HepG2 (cell line): Measurements from ENCODE around the gene EPN2. TPM values are rescaled to one million over a fixed set of nuclear protein-coding genes. Genes with fewer than 3 reads are reported as not detected.

Source experiments
- ATAC-seq: fragments of 200-7000 bp; cut with Tn5 transposase; 3 replicates; pipeline ENCODE4 v1.9.1; 2020; ENCODE audit warnings: mild to moderate bottlenecking, moderate library complexity
- BruUV-seq: library from RNA; stranded (reverse); fragments of 400-500 nt; replicated peaks from 2 replicates; lab custom pipeline; 2021; lab: Mats Ljungman, UMichigan
- CTCF ChIA-PET: fragments of 300-600 bp; formaldehyde crosslinking; extraction: SDS; loops from one replicate; lab custom pipeline; 2021; ENCODE audit warnings: low total read pairs, inconsistent platforms, low intra/inter-chr PET ratio; lab: Yijun Ruan, JAX
- POLR2A ChIA-PET: fragments of 350-600 bp; sonication (Branson Sonifier 250); formaldehyde crosslinking; loops from one replicate; lab custom pipeline; 2020; ENCODE audit warnings: antibody characterized with exemption, inconsistent platforms; lab: Yijun Ruan, JAX
- DNase-seq: peaks from one replicate; pipeline ENCODE4 v3.0.0-alpha.2; 2015; ENCODE audit warnings: low spot score
- FAIRE-seq: peaks from 3 replicates; lab custom pipeline; 2011; peaks lifted over from hg19 to GRCh38; lab: Jason Lieb, UNC
- H2AFZ ChIP-seq: one replicate; pipeline ENCODE4 v1.6.1; 2011; ENCODE audit warnings: low read length, inconsistent platforms
- H3K27ac ChIP-seq: fragments of 300-600 bp; 3 replicates; pipeline ENCODE4 v1.8.0; 2011; ENCODE audit warnings: mixed run types, mild to moderate bottlenecking, mixed read lengths, low read length, inconsistent platforms; ENCODE audit not compliant: insufficient read depth; ENCODE audit errors: extremely low read length
- H3K27me3 ChIP-seq, 2 experiments: fragments of 200-600 bp in 1 of 2; 2 replicates in 1 of 2; 3 replicates in 1 of 2; pipeline versions ENCODE4 v1.6.0 to v1.8.0; 2011; ENCODE audit warnings: low read length in 2 of 2, mild to moderate bottlenecking in 2 of 2, moderate library complexity in 2 of 2, inconsistent platforms in 1 of 2; ENCODE audit not compliant: insufficient read depth in 2 of 2, control insufficient read depth in 1 of 2
- H3K36me3 ChIP-seq, 2 experiments: fragments of 200-600 bp in 1 of 2; replicated peaks in 1 of 2; 2 replicates in 1 of 2; 3 replicates in 1 of 2; pipeline versions ENCODE4 v1.5.1 to v1.8.0; 2011; ENCODE audit warnings: low read length in 2 of 2, inconsistent platforms in 1 of 2; ENCODE audit not compliant: insufficient read depth in 2 of 2, control insufficient read depth in 1 of 2
- H3K4me1 ChIP-seq: 2 replicates; pipeline ENCODE4 v1.5.1; 2012; ENCODE audit warnings: low read length, inconsistent platforms; ENCODE audit not compliant: insufficient read depth
- H3K4me2 ChIP-seq: 2 replicates; pipeline ENCODE4 v1.6.0; 2011; ENCODE audit warnings: low read depth, low read length, inconsistent platforms
- H3K4me3 ChIP-seq, 3 experiments: fragments of 200-600 bp in 1 of 3; sonication (generic), shearing (Covaris generic) in 1 of 3; replicated peaks in 1 of 3; 2 replicates each; pipeline ENCODE4 v1.5.1; 2011 to 2016; ENCODE audit warnings: low read length in 3 of 3, inconsistent platforms in 2 of 3, low read depth in 2 of 3, mild to moderate bottlenecking in 2 of 3, control low read depth in 1 of 3, mixed read lengths in 1 of 3; ENCODE audit not compliant: insufficient read depth in 1 of 3
- H3K79me2 ChIP-seq: one replicate; pipeline ENCODE4 v1.6.1; 2011; ENCODE audit warnings: low read length, inconsistent platforms; ENCODE audit not compliant: insufficient read depth
- H3K9ac ChIP-seq: 2 replicates; pipeline ENCODE4 v1.6.0; 2011; ENCODE audit warnings: mild to moderate bottlenecking, low read depth, low read length, inconsistent platforms; ENCODE audit not compliant: insufficient read depth
- H3K9me3 ChIP-seq: 2 replicates; pipeline ENCODE4 v1.5.1; 2012; ENCODE audit warnings: mild to moderate bottlenecking, low read length
- H4K20me1 ChIP-seq: 2 replicates; pipeline ENCODE4 v1.6.0; 2011; ENCODE audit warnings: inconsistent platforms, mild to moderate bottlenecking, low read length, moderate library complexity; ENCODE audit not compliant: insufficient read depth
- ETV5 ChIP-seq: IDR thresholded peaks from 2 replicates; pipeline ENCODE4 v1.6.1; 2018; ENCODE audit warnings: missing biosample characterization, missing genetic modification reagents, inconsistent platforms, borderline replicate concordance
- IKZF4 ChIP-seq: sonication (generic); formaldehyde crosslinking; IDR thresholded peaks from 2 replicates; pipeline ENCODE4 v1.5.1; 2020; ENCODE audit warnings: borderline replicate concordance, mild to moderate bottlenecking, low read depth, missing genetic modification reagents; ENCODE audit errors: not compliant biosample characterization
- KLF9 ChIP-seq: IDR thresholded peaks from 2 replicates; pipeline ENCODE4 v1.6.1; 2016; ENCODE audit warnings: low read depth
- KMT2B ChIP-seq: IDR thresholded peaks from 2 replicates; pipeline ENCODE4 v1.6.1; 2016; ENCODE audit warnings: missing genetic modification reagents, missing compliant biosample characterization
- NR2F1 ChIP-seq, 2 experiments: fragments of 450-650 bp in 1 of 2; formaldehyde crosslinking in 1 of 2; IDR thresholded peaks; 2 replicates each; pipeline versions ENCODE4 v1.5.0 to v1.6.1; 2016 to 2020; ENCODE audit warnings: mild to moderate bottlenecking in 1 of 2, missing compliant biosample characterization in 1 of 2, missing genetic modification reagents in 1 of 2, moderate library complexity in 1 of 2
- RARA ChIP-seq: IDR thresholded peaks from 2 replicates; pipeline ENCODE4 v1.6.1; 2016; ENCODE audit warnings: missing genetic modification reagents, missing compliant biosample characterization
- REPIN1 ChIP-seq: sonication (generic); formaldehyde crosslinking; IDR thresholded peaks from 2 replicates; pipeline ENCODE4 v1.8.0; 2022; ENCODE audit warnings: missing genetic modification reagents, low read depth, mild to moderate bottlenecking, borderline replicate concordance
- TOE1 ChIP-seq: sonication (generic); formaldehyde crosslinking; IDR thresholded peaks from 2 replicates; pipeline ENCODE4 v1.4.0; 2020; ENCODE audit warnings: mild to moderate bottlenecking, missing genetic modification reagents
- ZBTB20 ChIP-seq: sonication (generic); formaldehyde crosslinking; IDR thresholded peaks from 2 replicates; pipeline ENCODE4 v1.8.1; 2023; ENCODE audit warnings: missing genetic modification reagents, low read depth, mild to moderate bottlenecking, borderline replicate concordance
- ZNF136 ChIP-seq: sonication (generic); formaldehyde crosslinking; IDR thresholded peaks from 2 replicates; pipeline ENCODE4 v1.8.1; 2022; ENCODE audit warnings: low read depth, mild to moderate bottlenecking, moderate library complexity, missing genetic modification reagents
- ZNF256 ChIP-seq: sonication (generic); formaldehyde crosslinking; conservative IDR thresholded peaks from 2 replicates; pipeline ENCODE4 v1.4.0; 2020; ENCODE audit warnings: missing genetic modification reagents
- ZNF263 ChIP-seq: sonication (generic); formaldehyde crosslinking; IDR thresholded peaks from 2 replicates; pipeline ENCODE4 v1.4.0; 2020; ENCODE audit warnings: missing genetic modification reagents
- ZNF547 ChIP-seq: sonication (generic); formaldehyde crosslinking; IDR thresholded peaks from 2 replicates; pipeline ENCODE4 v1.5.1; 2020; ENCODE audit warnings: mild to moderate bottlenecking, missing genetic modification reagents
- ZNF772 ChIP-seq: sonication (generic); formaldehyde crosslinking; IDR thresholded peaks from 2 replicates; pipeline ENCODE4 v1.5.0; 2020; ENCODE audit warnings: mild to moderate bottlenecking, missing genetic modification reagents
- ZNF790 ChIP-seq: sonication (generic); formaldehyde crosslinking; IDR thresholded peaks from 2 replicates; pipeline ENCODE4 v1.8.0; 2022; ENCODE audit warnings: missing genetic modification reagents, mild to moderate bottlenecking, borderline replicate concordance
- WGBS: methylation state at CpG from one replicate; pipeline ENCODE4 v1.1.6; 2017; ENCODE audit warnings: low lambda C conversion rate; 5-methylcytosine and 5-hydroxymethylcytosine counted together
- in situ Hi-C: cut with HindIII; loops from 2 replicates; pipeline ENCODE4 v1.10.0; 2017; ENCODE audit warnings: low pct_unique_long_range_greater_than_20kb; ENCODE audit not compliant: extremely low pct_ligation_motif_present
- intact Hi-C: fragments of 100-400 bp; cut with micrococcal nuclease; formaldehyde crosslinking; loops from one replicate; pipeline ENCODE4 v1.10.0; 2022; ENCODE audit not compliant: unreplicated experiment
- polyA plus RNA-seq, 8 experiments: library from polyadenylated mRNA; depleted of rRNA in 3 of 8; stranded (reverse) in 7 of 8; unstranded in 1 of 8; fragments of >200 nt; fragmentation: Illumina TruSeq in 4 of 8; extraction: Trizol in 4 of 8; gene quantifications; 2 replicates each; pipeline versions ENCODE4 v1.2.1 to v1.2.3, GENCODE V29; 2011 to 2016; ENCODE audit warnings: low read depth in 4 of 8, missing spikeins in 1 of 8, mixed read lengths in 1 of 8; ENCODE audit not compliant: insufficient read depth in 1 of 8
- total RNA-seq, 5 experiments: library from RNA; depleted of rRNA; stranded (reverse); fragments of >200 nt; fragmentation: Illumina TruSeq; extraction: Trizol; gene quantifications; 2 replicates each; pipeline ENCODE4 v1.2.3, GENCODE V29; 2016; ENCODE audit warnings: low read depth in 1 of 5
- TF ChIP-seq, protein P1 (sequence below): conservative IDR thresholded peaks from 2 replicates; pipeline ENCODE4 v1.6.1; 2018; ENCODE audit warnings: missing genetic modification reagents
- TF ChIP-seq, protein P2 (sequence below): sonication (generic); formaldehyde crosslinking; IDR thresholded peaks from 2 replicates; pipeline ENCODE4 v1.5.0; 2020; ENCODE audit warnings: missing genetic modification reagents

EPN2 gene
- total and polyA plus RNA-seq, 2 of the 13 experiments (the other 11 are each of a cell fraction or from before 2014, with no cell fraction given): 7.8 to 19.2 TPM

GRCh38 chr17:19329839-19330238, 92.7 kb downstream of the EPN2 start:
- Histone ChIP-seq H3K9me3 (peaks cover 11% of the 10 kb centered on the region; the same call in 1 of the 2 replicates), H3K79me2 (no peaks in the 10 kb centered on the region), H3K4me2 (no peak overlapping the region), H2AFZ (no peak overlapping the region), H3K27ac (no peak overlapping the region), H4K20me1 (no peaks in the 10 kb centered on the region), H3K4me3 (no peak overlapping the region), H3K36me3 (no peaks in the 10 kb centered on the region; a peak in 2 of 5 replicates), H3K9ac (no peak overlapping the region), H3K27me3 (no peaks in the 10 kb centered on the region), H3K4me1 (peaks cover 13% of the 10 kb centered on the region; the same call in 1 of the 2 replicates)
- FAIRE-seq: no peak
- no peak for ATAC-seq
- intact Hi-C loops (no loop called here), in situ Hi-C loops (no loop called here)
- ChIA-PET POLR2A (no interaction called here), CTCF (no interaction called here)
- 100% methylated on average over 2 of the region's 2 CpGs for WGBS
- no peak for DNase-seq
- BruUV-seq: no TSS peak
- TF ChIP-seq, protein P1, sequence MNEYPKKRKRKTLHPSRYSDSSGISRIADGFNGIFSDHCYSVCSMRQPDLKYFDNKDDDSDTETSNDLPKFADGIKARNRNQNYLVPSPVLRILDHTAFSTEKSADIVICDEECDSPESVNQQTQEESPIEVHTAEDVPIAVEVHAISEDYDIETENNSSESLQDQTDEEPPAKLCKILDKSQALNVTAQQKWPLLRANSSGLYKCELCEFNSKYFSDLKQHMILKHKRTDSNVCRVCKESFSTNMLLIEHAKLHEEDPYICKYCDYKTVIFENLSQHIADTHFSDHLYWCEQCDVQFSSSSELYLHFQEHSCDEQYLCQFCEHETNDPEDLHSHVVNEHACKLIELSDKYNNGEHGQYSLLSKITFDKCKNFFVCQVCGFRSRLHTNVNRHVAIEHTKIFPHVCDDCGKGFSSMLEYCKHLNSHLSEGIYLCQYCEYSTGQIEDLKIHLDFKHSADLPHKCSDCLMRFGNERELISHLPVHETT (CRISPR knock-in tag): no peak
- TF ChIP-seq REPIN1 (no peak), IKZF4 (CRISPR knock-in tag) (no peak), TOE1 (CRISPR knock-in tag) (no peak), ZNF772 (no peak), ETV5 (CRISPR knock-in tag) (no peak), NR2F1 (CRISPR knock-in tag; IDR thresholded peaks at IDR 0.05) (no peak), RARA (CRISPR knock-in tag) (no peak), KMT2B (CRISPR knock-in tag) (no peak), ZNF547 (CRISPR knock-in tag) (no peak), ZBTB20 (CRISPR knock-in tag) (no peak), ZNF136 (CRISPR knock-in tag) (no peak), ZNF790 (no peak), ZNF263 (no peak), KLF9 (CRISPR knock-in tag) (no peak), ZNF256 (no peak)
- TF ChIP-seq, protein P2, sequence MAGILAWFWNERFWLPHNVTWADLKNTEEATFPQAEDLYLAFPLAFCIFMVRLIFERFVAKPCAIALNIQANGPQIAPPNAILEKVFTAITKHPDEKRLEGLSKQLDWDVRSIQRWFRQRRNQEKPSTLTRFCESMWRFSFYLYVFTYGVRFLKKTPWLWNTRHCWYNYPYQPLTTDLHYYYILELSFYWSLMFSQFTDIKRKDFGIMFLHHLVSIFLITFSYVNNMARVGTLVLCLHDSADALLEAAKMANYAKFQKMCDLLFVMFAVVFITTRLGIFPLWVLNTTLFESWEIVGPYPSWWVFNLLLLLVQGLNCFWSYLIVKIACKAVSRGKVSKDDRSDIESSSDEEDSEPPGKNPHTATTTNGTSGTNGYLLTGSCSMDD (CRISPR knock-in tag): no peak
